Mononuclear cell (primary cell): ENCODE data around the gene OR52I2. TPM values are rescaled to one million over a fixed set of nuclear protein-coding genes. Genes with fewer than 3 reads are reported as not detected.

Experiments used
- H3K27me3 ChIP-seq: 2 replicates; pipeline ENCODE4 v1.6.0; 2011; ENCODE audit warnings: low read length, control low read depth; ENCODE audit not compliant: insufficient read depth
- H3K4me1 ChIP-seq: 2 replicates; pipeline ENCODE4 v1.5.1; 2011; ENCODE audit warnings: mild to moderate bottlenecking, low read length, control low read depth; ENCODE audit not compliant: insufficient read depth
- H3K4me3 ChIP-seq: 2 replicates; pipeline ENCODE4 v1.5.1; 2011; ENCODE audit warnings: mild to moderate bottlenecking, low read length, moderate library complexity
- H3K9me3 ChIP-seq: 2 replicates; pipeline ENCODE4 v1.5.1; 2011; ENCODE audit warnings: low read depth, mild to moderate bottlenecking, control low read depth, low read length
- total RNA-seq: library from RNA; depleted of rRNA; stranded (reverse); fragments of >200 nt; gene quantifications from one replicate; pipeline ENCODE4 v1.2.3, GENCODE V29; 2012

Gene OR52I2
- not detected for total RNA-seq

DNA sequence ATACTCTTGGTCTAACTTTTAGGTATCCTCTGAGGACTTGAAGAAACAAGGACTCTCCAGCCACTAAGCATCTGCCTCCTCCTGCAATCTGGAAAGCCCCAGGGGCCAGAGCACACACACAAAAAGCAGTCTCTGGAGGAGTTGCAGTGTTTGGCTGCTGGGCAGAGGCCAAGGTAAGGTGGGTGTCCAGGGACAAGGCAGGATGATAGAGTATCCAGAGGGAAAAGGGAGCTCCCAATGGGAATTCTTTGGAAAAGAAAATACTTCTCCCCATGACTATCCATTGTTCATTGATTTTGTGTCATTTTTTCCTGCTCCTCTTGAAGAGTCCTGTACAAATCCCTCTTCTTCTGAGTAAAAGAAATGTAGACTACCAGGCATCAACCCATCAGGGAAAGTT lies at the start of gene OR52I2:
OR52I2 (plus strand) TSS at position 301 of the 400 bp plus-strand sequence.
- Histone ChIP-seq H3K9me3 (no peaks in the 10 kb centered on the region), H3K27me3 (peaks cover 13% of the 10 kb centered on the region), H3K4me3 (no peak within 1 kb of the TSS), H3K4me1 (no peaks in the 10 kb centered on the region)

DNA sequence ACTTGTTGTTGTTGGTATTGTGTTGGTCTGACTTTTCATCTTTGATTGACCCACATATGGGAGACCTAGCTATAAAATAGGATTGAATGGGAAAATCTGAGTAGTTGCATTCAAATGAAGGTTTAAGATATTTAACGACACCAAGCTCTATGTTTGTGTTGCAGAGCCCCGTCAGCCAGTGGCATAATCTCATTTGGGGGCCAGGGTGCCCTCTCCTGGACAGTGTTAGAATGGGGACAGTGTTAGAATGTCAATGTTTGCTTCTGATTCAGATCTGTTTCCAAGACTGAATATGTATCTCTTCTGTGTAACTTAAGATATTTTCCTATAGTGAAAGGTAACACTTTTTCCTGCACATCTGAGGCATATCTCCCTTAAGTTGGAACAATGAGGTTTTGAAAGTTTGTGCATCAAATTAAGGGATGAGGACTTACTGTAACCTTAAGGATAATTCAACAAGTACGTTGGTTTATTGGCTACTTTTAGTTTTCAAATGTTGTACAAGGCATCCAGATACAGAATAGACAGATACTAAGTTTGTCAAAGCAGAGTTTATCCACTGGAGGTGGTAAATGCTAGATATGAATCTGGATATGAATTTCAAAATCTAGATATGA lies 41.8 kb upstream of the OR52I2 start:
- no peaks in the 10 kb centered on the region for H3K4me1 ChIP-seq
- peaks cover 6% of the 10 kb centered on the region for H3K27me3 ChIP-seq
- H3K9me3 ChIP-seq, result no peaks in the 10 kb centered on the region
- no peak overlapping the region for H3K4me3 ChIP-seq

DNA sequence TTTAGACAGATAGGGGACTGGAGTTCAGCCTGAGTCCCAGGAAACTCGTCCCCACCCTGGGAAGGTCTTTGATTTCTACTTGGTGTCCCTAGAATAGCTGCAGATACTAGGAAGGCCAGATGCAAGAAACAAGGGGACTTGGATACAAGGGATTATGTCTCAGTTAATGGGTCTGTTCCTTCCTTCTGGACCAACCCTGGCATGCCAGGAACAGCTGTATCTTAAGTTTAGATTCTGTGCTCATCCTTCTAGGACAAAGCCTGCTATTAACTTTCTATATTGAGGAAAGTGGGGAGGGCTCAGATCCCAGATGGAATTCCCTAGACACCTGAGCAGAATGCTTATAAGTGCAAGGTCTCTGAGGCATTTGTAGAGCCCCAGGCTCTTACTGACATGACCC lies 40.5 kb upstream of the OR52I2 start:
- Histone ChIP-seq H3K4me3 (no peak overlapping the region), H3K27me3 (peaks cover 6% of the 10 kb centered on the region), H3K4me1 (no peaks in the 10 kb centered on the region), H3K9me3 (no peaks in the 10 kb centered on the region)

DNA sequence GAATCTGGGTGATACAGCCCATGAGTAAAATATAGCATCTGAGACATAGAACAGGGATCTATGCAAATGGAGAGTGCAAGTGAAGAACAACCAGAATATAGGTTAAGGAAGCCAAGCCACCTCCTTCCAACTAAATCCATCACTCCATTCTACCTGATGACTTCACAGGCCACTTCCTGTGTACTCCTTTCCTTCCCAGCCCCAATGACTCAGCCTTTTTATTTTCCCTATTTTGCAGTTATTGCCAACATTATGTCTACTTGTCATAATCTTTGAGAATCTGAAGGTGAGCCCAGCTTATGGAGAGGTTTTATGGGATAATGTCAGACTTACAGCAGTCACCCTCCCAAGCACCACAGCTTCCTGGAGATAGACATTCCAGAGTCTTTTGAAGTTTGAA lies 38.0 kb upstream of the OR52I2 start:
- no peaks in the 10 kb centered on the region for H3K4me1 ChIP-seq
- H3K4me3 ChIP-seq, result no peak overlapping the region
- peaks cover 6% of the 10 kb centered on the region for H3K27me3 ChIP-seq
- H3K9me3 ChIP-seq, result no peaks in the 10 kb centered on the region

DNA sequence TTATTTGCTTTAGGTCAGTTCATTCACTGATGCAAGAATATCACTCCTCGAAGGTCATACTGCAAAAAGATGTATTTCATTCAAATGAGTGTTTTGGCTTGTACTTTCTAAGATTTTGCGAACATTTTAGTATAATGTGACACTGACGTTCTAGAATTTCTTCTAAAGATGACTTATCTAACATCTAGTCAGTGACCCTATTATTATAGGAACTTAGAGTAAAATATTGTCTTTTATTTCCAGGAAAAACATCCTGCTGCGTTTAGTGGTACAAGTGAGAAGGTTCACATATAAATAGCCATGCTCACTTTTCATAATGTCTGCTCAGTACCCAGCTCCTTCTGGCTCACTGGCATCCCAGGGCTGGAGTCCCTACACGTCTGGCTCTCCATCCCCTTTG lies 36.7 kb upstream of the OR52I2 start, which contains the start of gene OR52M1:
OR52M1 (plus strand) TSS at position 301 of the 400 bp plus-strand sequence; CDS start at position 301, 0 bp downstream.
- H3K27me3 ChIP-seq, result no peaks in the 10 kb centered on the region
- no peaks in the 10 kb centered on the region for H3K4me1 ChIP-seq
- no peak within 1 kb of the TSS for H3K4me3 ChIP-seq
- H3K9me3 ChIP-seq, result no peaks in the 10 kb centered on the region

DNA sequence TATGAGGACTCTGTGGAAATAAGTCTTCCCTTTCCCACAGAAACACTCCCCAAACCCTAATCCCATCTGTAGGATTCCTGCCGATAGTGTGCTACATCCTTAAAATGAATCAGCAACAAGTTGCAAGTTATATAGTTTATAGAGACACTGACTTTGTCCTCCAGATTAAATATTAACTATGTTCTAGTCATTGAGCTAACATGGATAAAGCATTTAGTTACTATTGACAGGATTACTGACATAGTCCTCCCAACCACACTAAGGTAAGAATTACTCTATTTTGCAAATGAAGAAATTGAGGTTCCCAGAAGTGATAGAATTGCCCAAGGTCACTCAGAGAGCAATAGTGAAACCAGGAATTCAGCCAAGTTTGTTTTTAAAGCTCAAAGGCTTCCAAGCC lies 34.7 kb upstream of the OR52I2 start:
- no peak overlapping the region for H3K4me3 ChIP-seq
- no peaks in the 10 kb centered on the region for H3K4me1 ChIP-seq
- no peaks in the 10 kb centered on the region for H3K9me3 ChIP-seq
- H3K27me3 ChIP-seq, result no peaks in the 10 kb centered on the region

DNA sequence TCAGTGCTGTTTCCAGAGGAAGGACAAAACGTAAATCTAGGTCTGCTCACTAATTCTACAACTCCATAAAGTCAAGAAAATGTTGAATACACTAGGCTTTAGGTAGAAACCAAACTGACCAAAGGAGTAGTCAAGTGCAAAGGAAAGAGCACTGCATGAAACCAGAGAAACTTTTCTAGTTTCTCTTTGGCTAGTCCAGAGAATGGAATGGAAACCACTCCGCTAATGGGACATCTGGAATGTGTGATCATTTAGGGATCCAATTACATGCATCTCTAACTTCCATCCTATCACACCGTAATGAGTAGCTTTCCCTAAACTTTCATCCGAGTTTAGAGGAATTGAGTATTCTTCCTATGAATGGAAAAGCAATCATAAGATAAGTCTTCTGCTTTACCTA lies 34.1 kb upstream of the OR52I2 start:
- no peaks in the 10 kb centered on the region for H3K4me1 ChIP-seq
- peaks cover 2% of the 10 kb centered on the region for H3K27me3 ChIP-seq
- no peaks in the 10 kb centered on the region for H3K9me3 ChIP-seq
- no peak overlapping the region for H3K4me3 ChIP-seq

DNA sequence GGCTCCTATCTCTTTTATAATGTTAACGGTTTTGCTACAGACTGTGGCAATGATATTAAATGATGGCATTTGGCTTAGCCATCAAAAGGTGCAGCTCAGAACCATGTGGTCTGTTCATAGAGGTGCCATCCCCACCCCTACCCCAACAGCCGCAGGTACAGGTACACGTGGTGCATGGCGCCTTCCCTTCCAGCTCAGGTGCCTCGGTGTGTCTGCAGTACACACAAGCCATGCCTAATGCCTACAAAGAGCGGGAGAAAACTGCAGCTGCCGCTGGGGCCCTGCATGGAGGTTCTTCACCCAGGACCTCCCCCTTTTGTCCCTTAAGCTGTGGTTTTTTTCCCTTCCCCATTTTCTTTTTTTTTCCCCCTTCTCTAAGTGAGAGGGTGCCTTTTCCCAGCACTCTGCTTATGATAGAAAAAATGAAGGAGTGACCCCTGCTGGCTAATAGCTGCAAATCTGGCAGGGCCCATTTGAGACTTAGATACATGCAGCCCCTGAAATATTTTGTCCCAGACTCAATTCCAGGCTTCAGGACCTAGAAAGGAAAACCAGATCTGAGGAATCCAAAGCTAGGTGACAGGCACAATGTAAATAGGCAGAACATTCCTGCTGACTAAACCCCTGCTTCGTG lies 30.1 kb upstream of the OR52I2 start:
- Histone ChIP-seq H3K4me3 (no peak overlapping the region), H3K4me1 (no peaks in the 10 kb centered on the region), H3K27me3 (peaks cover 4% of the 10 kb centered on the region), H3K9me3 (no peaks in the 10 kb centered on the region)

DNA sequence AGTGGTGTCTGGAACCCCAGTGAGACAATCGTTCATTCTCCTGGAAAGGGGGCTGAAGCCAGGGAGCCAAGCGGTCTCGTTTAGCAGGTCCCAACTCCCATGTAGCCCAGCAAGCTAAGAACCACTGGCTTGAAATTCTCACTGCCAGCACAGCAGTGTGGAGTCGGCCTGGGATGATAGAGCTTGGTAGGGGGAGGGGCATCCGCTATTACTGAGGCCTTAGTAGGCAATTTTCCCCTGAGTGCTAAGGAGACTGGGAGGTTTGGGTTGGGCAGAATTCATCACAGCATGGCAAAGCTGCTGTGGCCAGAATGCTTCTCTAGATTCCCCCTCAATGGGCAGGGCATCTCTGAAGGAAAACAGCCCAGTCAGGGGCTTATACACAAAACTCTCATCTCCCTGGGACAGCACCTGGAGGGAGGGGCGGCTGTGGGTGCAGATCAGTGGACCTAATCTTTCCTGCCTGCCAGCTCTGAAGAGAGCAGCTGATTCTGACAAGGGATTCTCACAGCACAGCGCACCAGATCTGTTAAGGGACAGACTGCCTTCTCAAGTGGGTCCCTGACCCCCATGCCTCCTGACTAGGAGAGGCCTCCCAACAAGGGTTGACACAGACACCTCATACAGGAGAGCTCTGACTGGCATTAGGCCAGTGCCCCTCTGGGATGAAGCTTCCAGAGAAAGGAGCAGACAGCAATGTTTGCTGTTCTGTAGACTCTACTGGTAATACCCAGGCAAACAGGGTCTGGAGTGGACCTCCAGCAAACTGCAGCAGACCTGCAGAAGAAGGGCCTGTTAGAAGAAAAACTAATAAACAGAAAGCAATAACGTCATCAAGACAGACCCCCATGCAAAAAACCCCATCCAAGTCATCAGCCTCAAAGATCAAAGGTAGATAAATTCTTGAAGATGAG lies 21.8 kb upstream of the OR52I2 start:
- H3K4me3 ChIP-seq, result no peak overlapping the region
- no peaks in the 10 kb centered on the region for H3K4me1 ChIP-seq
- no peaks in the 10 kb centered on the region for H3K9me3 ChIP-seq
- H3K27me3 ChIP-seq, result no peaks in the 10 kb centered on the region

DNA sequence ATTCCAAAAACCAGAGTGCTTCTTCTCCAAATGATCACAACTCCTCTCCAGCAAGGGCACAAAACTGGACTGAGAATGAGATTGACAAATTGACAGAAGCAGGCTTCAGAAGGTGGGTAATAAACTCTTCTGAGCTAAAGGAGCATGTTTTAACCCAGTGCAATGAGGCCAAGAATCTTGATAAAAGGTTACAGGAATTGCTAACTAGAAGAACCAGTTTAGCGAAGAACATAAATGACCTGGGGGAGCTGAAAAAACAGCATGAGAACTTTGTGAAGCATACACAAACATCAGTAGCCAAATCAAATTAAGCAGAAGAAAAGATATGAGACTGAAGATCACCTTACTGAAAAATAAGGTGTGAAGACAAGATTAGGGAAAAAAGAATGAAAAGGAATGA lies 21.1 kb upstream of the OR52I2 start:
- Histone ChIP-seq H3K27me3 (no peaks in the 10 kb centered on the region), H3K9me3 (no peaks in the 10 kb centered on the region), H3K4me3 (no peak overlapping the region), H3K4me1 (no peaks in the 10 kb centered on the region)

DNA sequence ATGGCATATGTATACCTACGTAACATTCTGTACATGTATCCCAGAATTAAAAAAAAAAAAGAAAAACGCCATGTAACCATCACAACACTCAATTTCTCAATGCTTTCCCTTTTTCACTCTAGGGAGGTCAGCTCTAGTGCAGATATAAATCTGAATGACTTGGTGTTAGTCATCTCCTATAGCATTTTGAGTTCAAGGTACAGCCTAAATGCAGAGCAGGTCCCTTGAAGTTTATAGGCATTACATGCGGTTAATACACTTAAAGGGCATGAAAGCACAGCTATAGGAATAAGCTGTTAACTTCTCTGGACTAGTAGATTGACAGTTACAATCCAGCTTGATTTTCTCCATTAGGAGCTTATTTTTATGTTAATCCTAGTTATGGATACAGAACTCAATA lies 16.2 kb upstream of the OR52I2 start:
- Histone ChIP-seq H3K9me3 (no peaks in the 10 kb centered on the region), H3K4me3 (no peak overlapping the region), H3K27me3 (no peaks in the 10 kb centered on the region), H3K4me1 (no peaks in the 10 kb centered on the region)

DNA sequence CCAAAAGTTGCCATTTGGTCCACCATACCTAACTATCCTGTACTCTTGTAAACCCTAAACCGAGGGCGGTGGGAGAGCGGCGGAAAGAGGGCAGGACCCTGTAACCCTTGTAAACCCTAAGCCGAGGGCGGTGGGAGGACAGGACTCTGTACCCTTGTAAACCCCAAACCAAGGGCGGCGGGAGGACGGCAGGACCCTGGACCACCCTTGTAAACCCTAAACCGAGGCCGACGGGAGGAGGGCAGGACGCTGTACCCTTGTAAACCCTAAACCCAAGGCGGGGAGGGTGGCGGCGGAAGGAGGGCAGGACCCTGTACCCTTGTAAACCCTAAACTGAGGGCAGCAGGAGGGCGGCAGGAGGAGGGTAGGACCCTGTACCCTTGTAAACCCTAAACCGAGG lies 12.5 kb upstream of the OR52I2 start:
- H3K4me3 ChIP-seq, result no peak overlapping the region
- no peaks in the 10 kb centered on the region for H3K4me1 ChIP-seq
- peaks cover 3% of the 10 kb centered on the region for H3K27me3 ChIP-seq
- H3K9me3 ChIP-seq, result no peaks in the 10 kb centered on the region

DNA sequence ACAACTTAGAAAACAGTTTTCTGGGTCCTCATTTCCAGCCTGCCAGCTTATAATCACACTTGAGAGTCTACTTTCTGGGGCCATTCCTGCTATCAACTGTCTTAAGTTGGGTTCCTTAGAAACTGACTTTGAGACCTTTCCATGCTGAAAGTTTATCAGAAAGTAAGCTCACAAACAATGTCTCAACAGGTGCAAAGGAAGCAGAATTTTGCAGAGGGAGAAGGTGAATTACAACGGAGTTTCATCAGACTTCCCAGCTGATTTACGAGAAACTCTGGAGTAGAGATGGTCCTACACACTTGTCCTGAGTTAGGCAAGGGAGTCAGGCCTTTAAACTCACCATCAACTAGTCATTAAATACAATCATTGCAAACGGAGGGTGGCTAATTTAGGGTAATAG lies 4.7 kb upstream of the OR52I2 start:
- no peaks in the 10 kb centered on the region for H3K4me1 ChIP-seq
- no peaks in the 10 kb centered on the region for H3K9me3 ChIP-seq
- no peak overlapping the region for H3K4me3 ChIP-seq
- peaks cover 13% of the 10 kb centered on the region for H3K27me3 ChIP-seq

DNA sequence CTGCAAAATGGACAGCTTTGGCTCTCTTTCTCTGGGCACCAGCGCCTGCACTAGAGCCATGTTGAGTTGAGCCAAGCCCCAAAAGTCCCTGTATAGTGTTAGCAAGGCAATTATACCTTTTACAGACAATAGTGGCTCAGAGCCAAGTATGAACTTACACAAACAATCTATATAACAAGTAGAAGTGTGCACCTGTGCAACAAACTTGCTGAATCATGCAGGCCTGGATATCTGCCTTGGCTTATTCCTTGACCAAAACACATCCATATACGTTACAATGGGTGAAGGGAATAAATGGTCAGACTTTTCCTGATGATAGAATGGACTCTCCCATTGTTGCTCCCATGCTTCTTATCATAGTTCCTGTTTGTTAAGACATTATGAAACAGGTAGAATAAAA lies 3.8 kb upstream of the OR52I2 start:
- Histone ChIP-seq H3K4me1 (no peaks in the 10 kb centered on the region), H3K27me3 (peaks cover 11% of the 10 kb centered on the region), H3K9me3 (no peaks in the 10 kb centered on the region), H3K4me3 (no peak overlapping the region)

DNA sequence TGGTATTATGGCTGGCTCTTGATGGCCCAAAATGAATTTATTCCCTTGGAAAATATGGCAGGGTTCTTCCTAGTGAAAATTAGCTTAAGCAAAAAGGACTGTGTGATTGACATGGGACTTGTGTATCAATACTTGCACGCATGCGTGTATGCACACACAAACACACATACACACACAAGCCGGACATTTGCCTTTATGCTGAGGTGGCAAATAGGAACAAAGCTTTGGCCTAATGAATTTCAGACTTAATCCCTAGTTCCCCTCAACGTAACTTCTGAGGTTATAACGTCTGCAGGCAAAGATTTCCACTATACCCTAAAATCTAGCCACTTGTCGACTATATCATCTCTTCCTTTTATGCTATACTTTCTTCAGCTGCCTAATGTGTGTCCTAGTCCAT lies 2.9 kb upstream of the OR52I2 start:
- H3K4me3 ChIP-seq, result no peak overlapping the region

More for the DNA sequence above, 2.9 kb upstream of the OR52I2 start:
- Histone ChIP-seq H3K4me1 (no peaks in the 10 kb centered on the region), H3K27me3 (peaks cover 11% of the 10 kb centered on the region), H3K9me3 (no peaks in the 10 kb centered on the region)
